ENCODE data around the gene RIC1. TPM values are rescaled to one million over a fixed set of nuclear protein-coding genes. Genes with fewer than 3 reads are reported as not detected.
A peak's percentile ranks its signal among the peaks of the same experiment; 100 is the strongest.
"Not testable (repeated sequence)": the region's sequence is repeated elsewhere in the genome, so short reads cannot be mapped to it uniquely, and the experiment has no call there.

Gene RIC1
- total RNA-seq, 6 experiments from 2014 or later: 25.8 to 35.2 (median 29.8) TPM

DNA sequence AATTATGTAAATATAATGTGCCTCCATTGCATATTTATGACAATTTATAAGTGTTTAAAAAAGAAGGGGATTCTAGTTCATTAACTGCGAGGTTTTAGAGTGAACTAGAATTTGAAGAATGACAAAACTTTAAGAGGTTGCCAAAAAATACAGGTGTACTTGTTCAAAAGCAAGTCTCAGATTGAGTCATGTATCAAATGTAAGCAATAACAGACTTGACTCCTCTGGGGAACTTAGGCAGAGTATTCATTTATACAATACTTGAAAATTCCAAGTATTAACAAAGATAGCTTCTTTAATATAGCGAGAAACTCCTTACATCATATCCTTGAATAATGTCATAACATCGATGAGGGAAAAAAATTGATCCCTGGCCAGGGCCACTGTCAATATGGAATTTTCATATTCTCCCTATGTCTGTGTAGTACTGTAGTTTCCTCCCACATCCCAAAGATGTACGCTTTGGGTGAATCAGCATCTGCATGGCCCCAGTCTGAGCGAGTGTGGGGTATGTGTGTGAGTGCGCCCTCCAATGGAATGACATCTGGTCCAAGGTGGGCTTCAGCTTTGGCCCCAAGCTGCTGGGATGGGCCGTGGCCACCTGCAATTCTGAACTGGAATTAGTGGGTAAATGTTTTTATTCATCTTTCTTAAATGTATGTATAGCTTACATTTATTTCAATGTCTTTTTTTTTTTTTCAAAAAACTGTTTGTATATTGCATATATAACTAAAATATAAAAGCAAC, 70.1 kb downstream of the RIC1 start:
- Mint-ChIP-seq H3K27me3 (ENCODE audit: insufficient read depth) (peaks cover 2% of the 10 kb centered on the region; the same call in 1 of the 2 replicates), H3K27ac (no peak overlapping the region), H3K36me3 (ENCODE audit: low read depth) (peaks cover 50% of the 10 kb centered on the region), H3K4me1 (ENCODE audit: low read depth) (peaks cover 51% of the 10 kb centered on the region), H3K4me3 (no peak overlapping the region), H3K9me3 (no peaks in the 10 kb centered on the region)
- TF ChIP-seq, protein P1, sequence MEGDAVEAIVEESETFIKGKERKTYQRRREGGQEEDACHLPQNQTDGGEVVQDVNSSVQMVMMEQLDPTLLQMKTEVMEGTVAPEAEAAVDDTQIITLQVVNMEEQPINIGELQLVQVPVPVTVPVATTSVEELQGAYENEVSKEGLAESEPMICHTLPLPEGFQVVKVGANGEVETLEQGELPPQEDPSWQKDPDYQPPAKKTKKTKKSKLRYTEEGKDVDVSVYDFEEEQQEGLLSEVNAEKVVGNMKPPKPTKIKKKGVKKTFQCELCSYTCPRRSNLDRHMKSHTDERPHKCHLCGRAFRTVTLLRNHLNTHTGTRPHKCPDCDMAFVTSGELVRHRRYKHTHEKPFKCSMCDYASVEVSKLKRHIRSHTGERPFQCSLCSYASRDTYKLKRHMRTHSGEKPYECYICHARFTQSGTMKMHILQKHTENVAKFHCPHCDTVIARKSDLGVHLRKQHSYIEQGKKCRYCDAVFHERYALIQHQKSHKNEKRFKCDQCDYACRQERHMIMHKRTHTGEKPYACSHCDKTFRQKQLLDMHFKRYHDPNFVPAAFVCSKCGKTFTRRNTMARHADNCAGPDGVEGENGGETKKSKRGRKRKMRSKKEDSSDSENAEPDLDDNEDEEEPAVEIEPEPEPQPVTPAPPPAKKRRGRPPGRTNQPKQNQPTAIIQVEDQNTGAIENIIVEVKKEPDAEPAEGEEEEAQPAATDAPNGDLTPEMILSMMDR (IDR thresholded peaks at IDR 0.05): no peak
- DNase-seq: no peak

DNA sequence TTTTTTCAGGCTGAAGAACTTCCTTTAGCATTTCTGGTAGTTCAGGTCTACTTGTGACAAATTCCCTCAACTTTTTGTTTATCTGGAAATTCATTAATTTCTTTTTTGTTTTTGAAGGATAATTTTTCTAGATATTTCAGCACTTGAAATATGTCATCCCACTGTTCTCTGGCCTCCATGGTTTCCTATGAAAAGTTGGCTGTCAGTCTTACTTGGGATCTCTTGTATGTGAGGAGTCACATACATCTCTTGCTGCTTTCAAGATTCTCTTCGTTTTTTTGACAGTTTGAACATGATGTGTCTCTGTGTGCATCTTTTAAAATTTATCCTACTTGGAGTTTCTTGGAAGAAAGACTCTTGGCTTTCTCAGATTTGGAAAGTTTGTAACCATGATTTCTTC, 79.5 kb downstream of the RIC1 start:
- H3K27ac Mint-ChIP-seq: no peak overlapping the region
- peaks cover 20% of the 10 kb centered on the region for H3K9me3 Mint-ChIP-seq
- DNase-seq: no peak
- H3K36me3 Mint-ChIP-seq (ENCODE audit: low read depth): peaks cover 66% of the 10 kb centered on the region
- H3K27me3 Mint-ChIP-seq (ENCODE audit: insufficient read depth): no peaks in the 10 kb centered on the region; the same call in 1 of the 2 replicates
- peaks cover 22% of the 10 kb centered on the region for H3K4me1 Mint-ChIP-seq (ENCODE audit: low read depth)
- H3K4me3 Mint-ChIP-seq: no peak overlapping the region
- TF ChIP-seq, protein P1 (IDR thresholded peaks at IDR 0.05): no peak

DNA sequence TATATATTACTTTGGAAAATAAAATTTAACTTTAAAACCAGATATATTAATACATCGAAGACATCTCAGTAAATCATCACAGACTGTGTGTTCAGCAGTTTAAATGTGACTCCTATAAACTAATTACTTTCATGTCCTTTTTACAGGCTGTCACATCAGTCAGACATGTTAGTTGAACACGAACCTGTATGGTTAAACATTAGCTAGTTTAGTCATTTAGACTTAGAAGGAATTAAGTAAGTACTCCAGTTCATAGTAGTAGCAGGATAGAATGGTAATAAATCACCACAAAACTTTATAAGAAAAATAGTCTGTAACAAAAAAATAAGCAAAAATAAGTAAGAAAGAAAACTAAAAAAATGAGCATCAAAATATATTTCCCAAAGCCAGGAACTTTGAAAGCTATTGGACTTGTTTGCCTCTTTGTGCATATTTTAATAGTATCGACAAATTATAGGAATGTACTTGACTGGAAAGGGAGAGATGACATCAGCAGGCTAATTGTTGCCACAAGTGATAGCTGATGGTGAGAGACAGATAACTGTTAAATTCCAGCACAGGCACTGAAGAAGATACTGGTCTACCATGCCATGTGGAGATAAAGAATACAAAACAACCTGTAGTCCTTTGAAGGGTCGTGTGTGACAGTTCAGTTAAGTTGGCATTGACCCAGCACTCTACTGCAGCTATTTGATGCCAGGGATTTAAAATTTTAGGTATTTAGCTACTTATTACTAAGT, 83.9 kb downstream of the RIC1 start:
- peaks cover 3% of the 10 kb centered on the region for H3K27me3 Mint-ChIP-seq (ENCODE audit: insufficient read depth)
- TF ChIP-seq, protein P1 (IDR thresholded peaks at IDR 0.05): no peak
- H3K9me3 Mint-ChIP-seq: peaks cover 23% of the 10 kb centered on the region
- H3K27ac Mint-ChIP-seq: no peak overlapping the region
- no peak for DNase-seq
- H3K4me1 Mint-ChIP-seq (ENCODE audit: low read depth): peaks cover 50% of the 10 kb centered on the region
- peaks cover 79% of the 10 kb centered on the region for H3K36me3 Mint-ChIP-seq (ENCODE audit: low read depth)
- no peak overlapping the region for H3K4me3 Mint-ChIP-seq

DNA sequence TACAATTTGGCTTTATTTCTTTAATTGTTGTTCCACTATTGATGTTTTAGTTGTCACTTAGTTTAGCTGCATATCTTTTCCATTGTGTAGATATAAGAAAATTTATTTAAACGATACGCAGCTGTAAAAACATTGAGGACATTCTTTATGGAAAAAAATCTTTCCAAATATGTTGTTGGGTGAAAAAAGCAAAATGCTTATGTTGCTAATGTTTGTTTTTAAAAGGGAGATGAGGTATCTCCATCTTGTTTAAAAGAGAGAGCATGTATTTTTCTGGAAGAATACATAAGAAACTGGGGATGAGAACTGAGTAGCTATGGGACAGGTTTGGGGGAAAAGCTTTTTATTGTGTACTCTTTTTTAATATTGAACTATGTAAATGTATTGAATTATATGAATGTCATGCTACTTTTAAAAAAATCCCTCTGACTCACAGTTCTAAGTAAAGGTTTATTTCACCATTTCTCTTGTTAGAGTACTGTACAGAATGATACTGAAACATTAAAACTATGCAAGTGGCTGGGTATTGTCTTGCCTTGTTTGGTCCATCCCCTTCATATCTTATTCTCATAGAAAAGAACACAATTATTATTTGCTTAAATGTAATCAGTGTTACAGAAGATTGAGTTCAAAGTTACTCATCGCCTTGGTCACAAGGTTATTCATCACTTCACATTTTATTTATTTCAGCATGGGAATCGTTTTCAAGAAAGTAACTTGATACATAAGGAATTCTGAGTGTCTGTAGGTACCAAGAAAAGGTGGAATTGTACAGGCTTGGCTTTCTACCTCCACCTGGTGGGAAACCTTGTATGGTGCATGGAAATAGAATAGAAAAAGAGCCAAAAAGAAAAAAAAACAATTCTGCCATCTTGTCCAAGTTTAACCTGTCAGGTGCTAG, 85.8 kb downstream of the RIC1 start:
- H3K27me3 Mint-ChIP-seq (ENCODE audit: insufficient read depth): peaks cover 3% of the 10 kb centered on the region; the same call in 1 of the 2 replicates
- H3K4me1 Mint-ChIP-seq (ENCODE audit: low read depth): peaks cover 68% of the 10 kb centered on the region
- H3K9me3 Mint-ChIP-seq: peaks cover 6% of the 10 kb centered on the region
- H3K4me3 Mint-ChIP-seq: no peak overlapping the region
- peak; percentile 19 for DNase-seq
- peaks cover 61% of the 10 kb centered on the region for H3K36me3 Mint-ChIP-seq (ENCODE audit: low read depth)
- TF ChIP-seq, protein P1 (IDR thresholded peaks at IDR 0.05): peak; percentile 72
- H3K27ac Mint-ChIP-seq: peak overlapping the region; percentile 32

DNA sequence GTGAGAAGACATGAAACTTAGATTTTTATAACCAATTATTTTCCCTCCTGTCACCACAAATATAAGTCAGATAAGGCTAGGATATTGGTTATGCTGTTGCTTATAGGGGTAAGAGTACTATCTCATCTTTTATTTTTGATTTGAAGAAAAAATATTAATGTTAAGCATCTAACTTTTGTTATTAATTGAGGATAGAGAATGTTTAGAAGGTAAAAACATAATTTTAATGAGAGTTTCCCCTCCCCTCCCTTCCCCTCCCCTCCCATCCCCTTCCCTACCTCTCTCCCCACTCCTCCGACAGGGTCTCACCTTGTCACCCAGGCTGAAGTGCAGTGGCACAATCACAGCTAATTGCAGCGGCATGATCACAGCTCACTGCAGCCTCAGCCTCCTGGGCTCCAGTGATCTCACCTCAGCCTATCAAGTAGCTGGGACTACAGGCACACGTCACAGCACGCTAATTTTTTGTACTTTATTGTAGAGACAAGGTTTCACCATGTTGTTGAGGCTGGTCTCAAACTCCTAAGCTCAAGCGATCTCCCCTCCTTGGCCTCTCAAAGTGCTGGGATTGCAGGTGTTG, 86.7 kb downstream of the RIC1 start:
- TF ChIP-seq, protein P1 (IDR thresholded peaks at IDR 0.05): no peak
- peak overlapping the region; percentile 24 for H3K27ac Mint-ChIP-seq
- DNase-seq: no peak
- peaks cover 63% of the 10 kb centered on the region for H3K36me3 Mint-ChIP-seq (ENCODE audit: low read depth)
- peaks cover 6% of the 10 kb centered on the region for H3K9me3 Mint-ChIP-seq
- no peak overlapping the region for H3K4me3 Mint-ChIP-seq
- H3K27me3 Mint-ChIP-seq (ENCODE audit: insufficient read depth): peaks cover 3% of the 10 kb centered on the region; the same call in 1 of the 2 replicates
- H3K4me1 Mint-ChIP-seq (ENCODE audit: low read depth): peaks cover 72% of the 10 kb centered on the region

DNA sequence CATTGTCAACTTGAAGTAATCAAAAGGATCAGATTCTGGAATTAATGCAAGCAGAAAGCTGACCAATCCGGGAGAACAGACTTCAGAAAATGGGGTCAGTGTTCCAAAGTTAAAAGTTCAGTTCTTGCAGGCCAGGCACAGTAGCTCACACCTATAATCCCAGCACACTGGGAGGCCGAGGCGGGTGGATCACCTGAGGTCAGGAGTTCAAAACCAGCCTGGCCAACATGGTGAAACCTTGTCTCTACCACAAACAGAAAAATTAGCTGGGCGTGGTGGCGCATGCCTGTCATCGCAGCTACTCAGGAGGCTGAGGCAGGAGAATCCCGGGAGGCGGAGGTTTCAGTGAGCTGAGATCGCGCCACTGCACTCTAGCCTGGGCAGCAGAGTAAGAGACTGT, 88.5 kb downstream of the RIC1 start:
- H3K27me3 Mint-ChIP-seq (ENCODE audit: insufficient read depth); DNase-seq; H3K9me3 Mint-ChIP-seq: not testable (repeated sequence)
- H3K4me3 Mint-ChIP-seq: peak overlapping the region; percentile 33; the same call in 1 of the 2 replicates
- peak overlapping the region; percentile 35 for H3K27ac Mint-ChIP-seq
- H3K4me1 Mint-ChIP-seq (ENCODE audit: low read depth): peaks cover 72% of the 10 kb centered on the region
- H3K36me3 Mint-ChIP-seq (ENCODE audit: low read depth): peaks cover 61% of the 10 kb centered on the region

All from HFFc6 (cell line).